Measurements from ENCODE around the gene AP1B1. TPM values are rescaled to one million over a fixed set of nuclear protein-coding genes. Genes with fewer than 3 reads are reported as not detected.

The AP1B1 gene
- total and polyA plus RNA-seq, 2 of the 4 experiments (the other 2 are of a cell fraction), result 55.7 to 70.8 TPM

GRCh38 chr22:29353286-29353685, 35.1 kb downstream of the AP1B1 start:
- Histone ChIP-seq H2BK20ac (ENCODE audit: low read depth, low read length) (no peak overlapping the region), H2AK5ac (ENCODE audit: low read depth, low read length) (no peak overlapping the region), H4K5ac (ENCODE audit: low read depth, low read length) (no peak overlapping the region), H3K79me1 (ENCODE audit: low read depth in 1 of 2, low read length in 2 of 2) (no peaks in the 10 kb centered on the region), H3K27me3 (ENCODE audit: control insufficient read depth, insufficient read depth, low read length) (no peaks in the 10 kb centered on the region), H3K14ac (replicated peaks; ENCODE audit: low read depth, low read length) (no peak overlapping the region), H3K23ac (ENCODE audit: low read depth, low read length) (no peak overlapping the region), H3K56ac (ENCODE audit: extremely low read depth, insufficient read depth, low read length) (no peak overlapping the region), H3K9me1 (ENCODE audit: insufficient read depth, low read length) (peaks cover 3% of the 10 kb centered on the region; the same call in 1 of the 2 replicates), H2BK120ac (ENCODE audit: low read depth, low read length) (no peak overlapping the region), H3K18ac (ENCODE audit: low read depth, low read length) (no peak overlapping the region), H2AFZ (replicated peaks; ENCODE audit: low read length, poor library complexity) (no peak overlapping the region), H3K4ac (ENCODE audit: low read depth, low read length) (no peak overlapping the region), H4K20me1 (ENCODE audit: insufficient read depth, low read length) (no peaks in the 10 kb centered on the region), H3K4me2 (ENCODE audit: low read depth, low read length) (no peak overlapping the region), H3K36me3 (ENCODE audit: control insufficient read depth, insufficient read depth, low read length) (peaks cover 72% of the 10 kb centered on the region), H3K27ac (ENCODE audit: insufficient read depth, low read length) (no peak overlapping the region), H4K8ac (ENCODE audit: low read depth in 2 of 2, low read length in 2 of 2) (no peak overlapping the region), H3K9ac (ENCODE audit: low read depth, low read length) (no peak overlapping the region), H2BK15ac (ENCODE audit: low read depth, low read length) (no peak overlapping the region), H4K91ac (ENCODE audit: insufficient read depth, low read depth, low read length) (no peak overlapping the region), H2AK9ac (replicated peaks; ENCODE audit: low read depth, low read length, poor library complexity) (no peak overlapping the region), H3K4me1 (ENCODE audit: control insufficient read depth, insufficient read depth, low read length) (no peaks in the 10 kb centered on the region), H2BK5ac (ENCODE audit: low read depth, low read length, poor library complexity, severe bottlenecking) (no peak overlapping the region), H3K4me3 (ENCODE audit: insufficient read depth, low read depth, low read length) (no peak overlapping the region), H3K9me3 (ENCODE audit: control insufficient read depth, insufficient read depth, low read length) (no peaks in the 10 kb centered on the region)
- ChIA-PET CTCF (no interaction called here), POLR2A (ENCODE audit: unreplicated experiment) (no interaction called here)
- no TSS peak for BruUV-seq (replicated peaks)
- ATAC-seq (ENCODE audit: low read depth) (no peak), DNase-seq (no peak)
- in situ Hi-C loops (cut with MboI; ENCODE audit: low sequenced_read_pairs), result no loop called here
- no peak for TF ChIP-seq POLR2A (IDR thresholded peaks at IDR 0.05; ENCODE audit: low read depth, low read length)
- TF ChIP-seq ELK1 (IDR thresholded peaks at IDR 0.05; ENCODE audit: borderline replicate concordance, low read depth, low read length), result no peak
- no peak for TF ChIP-seq RAD21 (IDR thresholded peaks at IDR 0.05; ENCODE audit: low read length)
- no peak for TF ChIP-seq BHLHE40 (IDR thresholded peaks at IDR 0.05; ENCODE audit: low read depth, low read length)
- TF ChIP-seq, protein P1, sequence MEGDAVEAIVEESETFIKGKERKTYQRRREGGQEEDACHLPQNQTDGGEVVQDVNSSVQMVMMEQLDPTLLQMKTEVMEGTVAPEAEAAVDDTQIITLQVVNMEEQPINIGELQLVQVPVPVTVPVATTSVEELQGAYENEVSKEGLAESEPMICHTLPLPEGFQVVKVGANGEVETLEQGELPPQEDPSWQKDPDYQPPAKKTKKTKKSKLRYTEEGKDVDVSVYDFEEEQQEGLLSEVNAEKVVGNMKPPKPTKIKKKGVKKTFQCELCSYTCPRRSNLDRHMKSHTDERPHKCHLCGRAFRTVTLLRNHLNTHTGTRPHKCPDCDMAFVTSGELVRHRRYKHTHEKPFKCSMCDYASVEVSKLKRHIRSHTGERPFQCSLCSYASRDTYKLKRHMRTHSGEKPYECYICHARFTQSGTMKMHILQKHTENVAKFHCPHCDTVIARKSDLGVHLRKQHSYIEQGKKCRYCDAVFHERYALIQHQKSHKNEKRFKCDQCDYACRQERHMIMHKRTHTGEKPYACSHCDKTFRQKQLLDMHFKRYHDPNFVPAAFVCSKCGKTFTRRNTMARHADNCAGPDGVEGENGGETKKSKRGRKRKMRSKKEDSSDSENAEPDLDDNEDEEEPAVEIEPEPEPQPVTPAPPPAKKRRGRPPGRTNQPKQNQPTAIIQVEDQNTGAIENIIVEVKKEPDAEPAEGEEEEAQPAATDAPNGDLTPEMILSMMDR (conservative IDR thresholded peaks at IDR 0.05; ENCODE audit: low read depth, low read length), result no peak
- no peak for TF ChIP-seq MXI1 (IDR thresholded peaks at IDR 0.05; ENCODE audit: borderline replicate concordance, low read depth, low read length)
- TF ChIP-seq MAFK (IDR thresholded peaks at IDR 0.05; ENCODE audit: low read depth, low read length), result no peak
- TF ChIP-seq RCOR1 (IDR thresholded peaks at IDR 0.05; ENCODE audit: insufficient replicate concordance, low read length), result no peak
- no peak for TF ChIP-seq RFX5 (IDR thresholded peaks at IDR 0.05; ENCODE audit: low read depth, low read length)
- no peak for TF ChIP-seq CEBPB (IDR thresholded peaks at IDR 0.05; ENCODE audit: low read depth, low read length)
- no peak for TF ChIP-seq CHD1 (IDR thresholded peaks at IDR 0.05; ENCODE audit: low read depth, low read length)
- WGBS, 2 experiments (ENCODE audit: extremely low coverage in 2 of 2, insufficient read length in 1 of 2), result 92% methylated on average over 7 of the region's 11 CpGs; no CpG with 5 or more reads in 1 of the 2 experiments
- dilution Hi-C loops (cut with HindIII; ENCODE audit: low sequenced_read_pairs, unreplicated experiment), result no loop called here
- intact Hi-C loops (cut with micrococcal nuclease), result no loop called here

All from IMR-90 (cell line).